GM19397 (cell line): ENCODE measurements around the gene ATF6B.

Experiments
- ATAC-seq: cut with Tn5 transposase; IDR thresholded peaks from one replicate; pipeline ENCODE4 v1.9.1; 2021; ENCODE audit warnings: mild to moderate bottlenecking, moderate library complexity; ENCODE audit not compliant: unreplicated experiment

The ATF6B gene

GRCh38 chr6:32132110-32132509 lies 4.1 kb upstream of the ATF6B start:
- no peak for ATAC-seq

- no peak for ATAC-seq
Observed at GRCh38 chr6:32131439-32131948, 3.4 kb upstream of the ATF6B start.

- no peak for ATAC-seq
Observed at GRCh38 chr6:32129297-32130088, 1.4 kb upstream of the ATF6B start.

- ATAC-seq = no peak
Observed at GRCh38 chr6:32128751-32129296, 778 bp upstream of the ATF6B start.

- no peak for ATAC-seq
Observed at GRCh38 chr6:32127409-32127716, 683 bp downstream of the ATF6B start.

- no peak for ATAC-seq
Observed at GRCh38 chr6:32126880-32127279, 1.2 kb downstream of the ATF6B start.

GRCh38 chr6:32123681-32124080 lies 4.4 kb downstream of the ATF6B start:
- no peak for ATAC-seq

- ATAC-seq = no peak
Observed at GRCh38 chr6:32120573-32121059, 7.4 kb downstream of the ATF6B start.

- no peak for ATAC-seq
Observed at GRCh38 chr6:32118782-32119628, 9.0 kb downstream of the ATF6B start.

GRCh38 chr6:32117461-32117860 lies 10.6 kb downstream of the ATF6B start:
- no peak for ATAC-seq

- ATAC-seq = no peak
Observed at GRCh38 chr6:32116674-32117073, 11.4 kb downstream of the ATF6B start.

- ATAC-seq = no peak
Observed at GRCh38 chr6:32115623-32116022, 12.4 kb downstream of the ATF6B start.

- no peak for ATAC-seq
Observed at GRCh38 chr6:32114796-32115195, 13.2 kb downstream of the ATF6B start.

- no peak for ATAC-seq
Observed at GRCh38 chr6:32113386-32114352, 14.4 kb downstream of the ATF6B start.

GRCh38 chr6:32112431-32112980 lies 15.5 kb downstream of the ATF6B start:
- ATAC-seq = no peak

- no peak for ATAC-seq
Observed at GRCh38 chr6:32111424-32112066, 16.5 kb downstream of the ATF6B start.

- no peak for ATAC-seq
Observed at GRCh38 chr6:32110632-32111031, 17.4 kb downstream of the ATF6B start.

GRCh38 chr6:32109765-32110160 lies 18.3 kb downstream of the ATF6B start:
- no peak for ATAC-seq

- ATAC-seq = no peak
Observed at GRCh38 chr6:32109114-32109764, 18.8 kb downstream of the ATF6B start, which contains the start of gene TNXB. Gene TNXB, minus strand, starts transcription at chr6:32109338. Its CDS starts 11,140 bp downstream, at chr6:32098198.
